Caki2 (cell line): Measurements from ENCODE around the gene MAGEA6. TPM values are rescaled to one million over a fixed set of nuclear protein-coding genes. Genes with fewer than 3 reads are reported as not detected.
"Not testable (repeated sequence)": the region's sequence is repeated elsewhere in the genome, so short reads cannot be mapped to it uniquely, and the experiment has no call there.

Experiments
- DNase-seq: peaks from one replicate; pipeline ENCODE4 v3.0.0-alpha.2; 2015; ENCODE audit warnings: low read depth
- in situ Hi-C: cut with HindIII; loops from 2 replicates; pipeline ENCODE4 v1.10.0; 2016; ENCODE audit warnings: low sequenced_read_pairs, low pct_unique_long_range_greater_than_20kb, mixed read lengths
- total RNA-seq: library from RNA; depleted of rRNA; stranded (reverse); fragments of >200 nt; shearing (Covaris generic); gene quantifications from 2 replicates; pipeline ENCODE4 v1.2.3, GENCODE V29; 2014; ENCODE audit warnings: low replicate concordance; rRNA removed

MAGEA6 gene, protein sequence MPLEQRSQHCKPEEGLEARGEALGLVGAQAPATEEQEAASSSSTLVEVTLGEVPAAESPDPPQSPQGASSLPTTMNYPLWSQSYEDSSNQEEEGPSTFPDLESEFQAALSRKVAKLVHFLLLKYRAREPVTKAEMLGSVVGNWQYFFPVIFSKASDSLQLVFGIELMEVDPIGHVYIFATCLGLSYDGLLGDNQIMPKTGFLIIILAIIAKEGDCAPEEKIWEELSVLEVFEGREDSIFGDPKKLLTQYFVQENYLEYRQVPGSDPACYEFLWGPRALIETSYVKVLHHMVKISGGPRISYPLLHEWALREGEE
- not detected in 2 replicates for total RNA-seq

DNA sequence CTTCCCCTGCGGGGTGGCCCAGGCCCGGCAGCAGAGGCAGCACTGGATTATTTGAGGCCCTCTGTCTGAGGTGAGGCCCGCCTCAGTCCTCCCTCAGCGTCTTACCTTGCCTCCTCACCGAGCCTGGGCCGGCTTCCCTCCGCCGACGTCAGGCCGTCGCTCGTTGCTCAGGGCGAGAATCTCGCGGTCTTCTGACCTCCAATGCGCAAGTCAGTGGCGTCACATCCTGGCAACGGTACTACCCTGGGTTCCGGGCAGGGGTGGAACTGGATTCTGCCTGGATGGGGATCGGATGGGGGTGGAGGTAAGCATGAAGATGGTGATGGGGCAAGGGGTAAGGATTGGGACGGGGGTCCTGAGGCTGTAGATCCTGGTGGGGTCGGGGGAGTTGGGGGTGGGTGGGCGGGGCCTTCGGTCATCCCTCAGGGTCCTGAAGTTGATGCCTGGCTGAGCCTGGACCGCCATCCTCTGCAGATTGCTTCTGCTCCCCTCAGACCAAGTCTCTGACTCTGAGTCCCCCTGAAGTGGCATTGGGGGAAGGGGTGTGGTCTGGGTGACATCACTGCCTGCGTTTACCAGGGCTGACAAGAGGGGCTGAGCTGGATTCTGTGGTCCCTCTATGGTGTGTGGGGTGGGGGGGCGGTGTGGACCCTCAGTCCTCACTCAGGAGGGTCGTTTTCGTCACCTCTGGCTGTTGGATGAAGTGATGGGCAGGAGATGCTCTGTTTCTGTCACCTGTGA is at the start of gene MAGEA6:
MAGEA6 (minus strand) TSS at position 141 of the 741 bp plus-strand sequence. CDS start 2,039 bp downstream, outside the sequence.
- in situ Hi-C loops, DNase-seq: not testable (repeated sequence)

DNA sequence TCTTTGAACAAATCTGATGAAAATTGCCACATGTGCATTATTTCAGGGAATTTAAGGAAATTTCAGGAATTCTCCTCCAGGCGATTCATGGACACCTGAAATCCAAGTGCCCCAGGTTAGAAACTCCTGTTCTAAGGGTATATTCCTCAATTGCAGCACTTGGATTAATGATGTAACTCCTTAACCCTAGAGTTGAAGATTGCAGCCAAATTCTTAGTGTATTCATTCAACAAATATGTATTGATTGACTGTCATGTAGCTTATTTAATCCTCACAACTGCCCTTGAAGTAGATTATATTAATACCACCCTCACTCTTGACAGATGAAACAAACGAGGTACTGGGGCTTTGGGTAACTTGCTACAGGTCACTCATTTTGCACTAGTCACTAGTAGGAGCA is 49.8 kb upstream of the MAGEA6 start:
- no peak for DNase-seq
- in situ Hi-C loops: no loop called here

GRCh38 chrX:152818356-152818755 is 48.9 kb upstream of the MAGEA6 start:
- no peak for DNase-seq
- in situ Hi-C loops: no loop called here

- in situ Hi-C loops: no loop called here
- peak; percentile 18 for DNase-seq
These were observed 47.7 kb upstream of the MAGEA6 start for GRCh38 chrX:152817078-152817764.

DNA sequence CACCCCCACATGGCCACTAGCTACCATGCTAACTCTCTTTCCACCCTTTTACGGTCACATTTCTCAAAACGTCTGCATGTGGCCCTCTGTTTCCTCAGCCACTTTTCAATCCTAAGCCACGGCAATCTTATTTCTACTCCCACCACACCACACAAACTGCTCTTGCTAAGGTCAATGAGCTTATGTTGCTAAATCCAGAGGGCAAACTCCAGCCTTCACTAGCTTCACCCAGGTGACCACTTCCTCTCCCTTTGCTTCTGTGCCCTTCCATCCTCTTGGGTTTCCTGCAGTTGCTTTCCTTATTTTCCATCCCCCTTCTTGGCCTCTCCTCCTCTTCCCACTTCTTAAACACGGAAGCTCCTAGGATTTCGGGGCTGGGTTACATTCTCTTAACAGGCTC is 44.6 kb upstream of the MAGEA6 start:
- no peak for DNase-seq
- in situ Hi-C loops: no loop called here

GRCh38 chrX:152813206-152813605 is 43.7 kb upstream of the MAGEA6 start:
- DNase-seq: no peak
- in situ Hi-C loops: no loop called here

DNA sequence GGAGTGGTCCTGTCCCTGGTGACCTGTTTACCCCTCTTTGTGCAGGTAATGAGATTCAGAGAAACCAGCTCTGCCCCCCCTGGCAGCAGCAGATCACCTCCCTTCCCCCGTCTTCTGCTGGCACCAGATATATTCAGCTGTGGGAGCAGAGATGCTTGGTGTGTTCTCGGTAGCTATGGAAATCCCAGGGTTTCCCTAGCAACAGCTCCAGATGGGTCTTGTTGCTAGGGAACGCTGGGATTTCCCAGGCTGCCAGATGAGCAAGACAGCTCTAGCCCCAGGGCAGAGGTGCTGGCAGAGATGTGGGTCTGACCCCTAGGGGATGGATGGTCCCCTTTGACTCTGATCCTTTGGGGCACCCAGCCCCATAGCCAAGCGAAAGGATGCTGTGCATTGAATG is 40.9 kb upstream of the MAGEA6 start:
- in situ Hi-C loops: no loop called here
- no peak for DNase-seq

GRCh38 chrX:152806035-152806434 is 36.5 kb upstream of the MAGEA6 start:
- no peak for DNase-seq
- in situ Hi-C loops: no loop called here

DNA sequence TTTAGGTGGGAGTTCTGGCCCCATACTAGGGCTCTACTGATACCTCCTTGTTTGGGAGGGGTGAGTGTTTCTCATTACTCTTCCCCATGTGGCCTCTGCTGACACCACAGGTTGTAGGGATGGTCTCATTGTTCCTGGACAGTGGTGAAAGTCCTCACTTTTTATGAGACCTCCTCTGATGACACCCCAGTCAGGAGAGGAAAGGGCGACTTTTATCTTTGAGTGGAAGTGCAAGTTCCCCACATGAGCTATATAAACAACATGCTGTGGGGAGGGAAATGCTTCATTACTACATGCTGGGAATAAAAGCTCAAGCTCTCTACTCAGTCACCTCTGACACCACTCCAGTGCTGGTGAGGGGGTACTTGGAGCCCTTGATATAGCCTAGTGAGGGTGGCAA is 29.5 kb upstream of the MAGEA6 start:
- in situ Hi-C loops: no loop called here

DNA sequence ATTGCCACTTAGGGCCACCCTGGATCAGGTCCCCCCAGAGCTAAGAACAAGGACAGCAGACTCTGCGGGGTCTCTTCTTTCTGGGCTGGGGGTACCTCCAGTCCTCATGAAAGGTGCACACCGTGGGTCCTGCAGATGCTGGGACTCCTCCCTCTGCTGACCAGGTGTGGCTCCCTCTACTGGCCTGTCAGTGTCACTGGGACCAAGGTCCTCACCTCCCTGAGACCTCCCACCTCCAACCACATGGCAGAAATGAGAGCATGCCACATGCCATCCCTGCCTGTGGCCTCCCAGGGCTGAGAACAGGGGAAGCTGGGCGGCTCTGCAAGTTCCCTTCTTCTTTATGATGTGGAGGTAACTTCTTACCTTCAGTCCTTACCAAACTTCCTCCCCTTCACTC is 17.6 kb upstream of the MAGEA6 start:
- DNase-seq, in situ Hi-C loops: not testable (repeated sequence)

More for the DNA sequence above, 29.5 kb upstream of the MAGEA6 start:
- DNase-seq: no peak

DNA sequence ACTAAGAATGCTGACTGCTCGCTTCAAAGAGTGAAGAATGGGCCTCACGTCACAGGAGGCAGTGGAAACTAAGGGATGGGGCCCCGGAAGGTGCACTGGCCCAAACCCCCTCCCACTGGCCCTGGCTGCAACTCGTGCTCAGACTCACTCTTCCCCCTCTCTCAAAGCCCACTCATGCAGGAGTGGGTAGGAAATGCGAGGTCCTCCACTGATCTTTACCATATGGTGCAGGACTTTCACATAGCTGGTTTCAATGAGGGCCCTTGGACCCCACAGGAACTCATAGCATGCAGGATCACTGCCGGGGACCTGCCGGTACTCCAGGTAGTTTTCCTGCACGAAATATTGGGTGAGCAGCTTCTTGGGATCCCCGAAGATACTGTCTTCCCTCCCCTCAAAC is 2.9 kb downstream of the MAGEA6 start:
- in situ Hi-C loops, DNase-seq: not testable (repeated sequence)

DNA sequence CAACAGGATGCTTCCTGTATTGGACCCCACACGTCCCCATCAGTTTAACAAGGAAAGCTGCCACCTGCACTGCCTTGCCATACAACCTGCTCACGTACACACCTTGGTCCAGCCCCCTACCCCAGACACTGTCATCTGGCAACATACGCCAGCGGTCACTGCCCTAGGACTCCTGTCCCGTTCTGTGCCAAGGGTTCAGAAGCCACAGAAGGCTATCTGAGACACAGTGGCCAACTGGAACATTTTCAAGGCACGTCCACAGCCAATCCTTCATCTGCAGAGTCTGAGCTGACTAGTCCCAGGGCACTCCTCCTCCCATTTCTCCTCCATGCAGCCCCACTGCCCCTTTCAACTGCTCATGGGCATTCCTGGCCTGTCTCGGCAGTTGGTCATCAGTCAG is 7.9 kb downstream of the MAGEA6 start:
- DNase-seq, in situ Hi-C loops: not testable (repeated sequence)

DNA sequence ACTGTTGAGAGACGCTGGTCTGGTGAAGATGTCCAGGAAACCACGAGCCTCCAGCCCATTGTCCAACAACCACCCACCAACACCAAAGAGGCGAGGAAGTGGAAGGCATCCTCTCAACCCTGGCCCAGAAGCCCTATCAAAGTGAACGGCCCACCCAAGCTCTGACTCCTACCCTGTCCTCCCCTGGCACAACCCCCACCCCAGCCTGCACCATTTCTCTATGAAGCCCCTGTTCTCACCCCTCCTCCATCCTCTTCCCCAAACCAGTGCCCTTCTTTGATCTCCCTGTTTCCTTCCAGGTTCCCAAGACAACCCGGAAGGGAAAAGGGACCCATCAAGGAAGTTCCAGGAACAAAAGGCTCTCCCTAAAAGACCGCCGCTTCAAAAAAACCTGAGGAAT is 9.9 kb downstream of the MAGEA6 start:
- in situ Hi-C loops, DNase-seq: not testable (repeated sequence)

GRCh38 chrX:152758918-152759317 is 10.6 kb downstream of the MAGEA6 start, which contains the start of gene CSAG3:
Gene CSAG3 (plus strand): TSS chrX:152759218.
- in situ Hi-C loops: not testable (repeated sequence)

GRCh38 chrX:152754871-152755270 is 14.6 kb downstream of the MAGEA6 start:
- not testable (repeated sequence) for DNase-seq

More at GRCh38 chrX:152758918-152759317, 10.6 kb downstream of the MAGEA6 start, which contains the start of gene CSAG3:
- not testable (repeated sequence) for DNase-seq

GRCh38 chrX:152753686-152754650 is 15.5 kb downstream of the MAGEA6 start, which contains the start of gene MAGEA2:
Gene MAGEA2 (minus strand): TSS chrX:152753842. CDS start chrX:152751363, 2,479 bp downstream.
- in situ Hi-C loops: not testable (repeated sequence)

More at GRCh38 chrX:152754871-152755270, 14.6 kb downstream of the MAGEA6 start:
- in situ Hi-C loops: not testable (repeated sequence)

GRCh38 chrX:152738560-152738959 is 30.9 kb downstream of the MAGEA6 start:
- no peak for DNase-seq
- in situ Hi-C loops: no loop called here

More at GRCh38 chrX:152753686-152754650, 15.5 kb downstream of the MAGEA6 start, which contains the start of gene MAGEA2:
- not testable (repeated sequence) for DNase-seq
